AG04450 (cell line): Measurements from ENCODE around the gene ALS2CL. TPM values are rescaled to one million over a fixed set of nuclear protein-coding genes. Genes with fewer than 3 reads are reported as not detected.

Source experiments
- CTCF ChIA-PET: fragments of 300-600, 350-600 bp; formaldehyde crosslinking; extraction: SDS; loops from one replicate; lab custom pipeline; 2022; ENCODE audit warnings: antibody characterized with exemption, inconsistent platforms; lab: Charles Lee
- POLR2A ChIA-PET: fragments of 350-600 bp; formaldehyde crosslinking; extraction: SDS; loops from one replicate; lab custom pipeline; 2021; ENCODE audit warnings: antibody characterized with exemption, inconsistent platforms; lab: Yijun Ruan, JAX
- DNase-seq: peaks from one replicate; pipeline ENCODE4 v3.0.0-alpha.2; 2011; ENCODE audit warnings: low read depth, low spot score
- H3K27ac ChIP-seq: one replicate; pipeline ENCODE4 v1.5.1; 2012; ENCODE audit warnings: low read depth, low read length, control low read depth
- H3K27me3 ChIP-seq: one replicate; pipeline ENCODE4 v1.6.0; 2012; ENCODE audit warnings: low read length; ENCODE audit not compliant: control insufficient read depth, insufficient read depth
- H3K4me3 ChIP-seq: 2 replicates; pipeline ENCODE4 v1.5.1; 2011; ENCODE audit warnings: mild to moderate bottlenecking, low read depth, low read length, control low read depth
- H3K9me3 ChIP-seq: 2 replicates; pipeline ENCODE4 v1.5.1; 2012; ENCODE audit warnings: low read length; ENCODE audit not compliant: control insufficient read depth, insufficient read depth
- CTCF ChIP-seq: IDR thresholded peaks from 2 replicates; pipeline ENCODE4 v1.5.1; 2011; ENCODE audit warnings: low read depth, low read length, control low read depth, inconsistent platforms
- polyA plus RNA-seq: library from polyadenylated mRNA; depleted of rRNA; stranded (reverse); fragments of >200 nt; gene quantifications from 2 replicates; pipeline ENCODE4 v1.2.3, GENCODE V29; 2011

ALS2CL gene
- polyA plus RNA-seq, 1 experiment, result 0.89 TPM

- CTCF ChIA-PET, result no interaction called here
- peak overlapping the region; percentile 21 for H3K27ac ChIP-seq
- no peak for DNase-seq
Measured at GRCh38 chr3:46664971-46665762, 28.3 kb downstream of the ALS2CL start.

GRCh38 chr3:46664188-46664970, 29.1 kb downstream of the ALS2CL start:
- no peak for TF ChIP-seq CTCF
- ChIA-PET POLR2A (no interaction called here), CTCF (interaction anchor here (0.5 to 1.8 kb wide), 2 partner anchors 176 to 380 kb away, joined by 7 to 8 read pairs; no protein-coding TSS in a partner anchor)
- Histone ChIP-seq H3K9me3 (no peaks in the 10 kb centered on the region; the same call in 1 of the 2 replicates), H3K4me3 (no peak overlapping the region), H3K27ac (peak overlapping the region; percentile 21), H3K27me3 (peaks cover 13% of the 10 kb centered on the region)
- DNase-seq, result no peak

More at GRCh38 chr3:46664971-46665762, 28.3 kb downstream of the ALS2CL start:
- Histone ChIP-seq H3K9me3 (no peaks in the 10 kb centered on the region; the same call in 1 of the 2 replicates), H3K27me3 (peaks cover 10% of the 10 kb centered on the region), H3K4me3 (no peak overlapping the region)
- no peak for TF ChIP-seq CTCF
- POLR2A ChIA-PET, result interaction anchor here (0.6 kb wide), 1 partner anchor 577 kb away, joined by 3 read pairs; no protein-coding TSS in a partner anchor

GRCh38 chr3:46663591-46664135, 29.8 kb downstream of the ALS2CL start:
- H3K4me3 ChIP-seq, result no peak overlapping the region
- no peaks in the 10 kb centered on the region; the same call in 1 of the 2 replicates for H3K9me3 ChIP-seq
- no peak for DNase-seq
- CTCF ChIA-PET, result interaction anchor here (0.5 to 1.8 kb wide), 2 partner anchors 175 to 381 kb away, joined by 7 to 8 read pairs; no protein-coding TSS in a partner anchor
- TF ChIP-seq CTCF, result no peak
- POLR2A ChIA-PET, result no interaction called here
- H3K27me3 ChIP-seq, result peaks cover 13% of the 10 kb centered on the region
- H3K27ac ChIP-seq, result no peak overlapping the region

- Histone ChIP-seq H3K9me3 (no peaks in the 10 kb centered on the region; the same call in 1 of the 2 replicates), H3K4me3 (no peak overlapping the region), H3K27ac (no peak overlapping the region), H3K27me3 (peaks cover 13% of the 10 kb centered on the region)
- DNase-seq, result no peak
- CTCF ChIA-PET, result interaction anchor here (1.8 kb wide), 1 partner anchor 174 kb away, joined by 7 read pairs; no protein-coding TSS in a partner anchor
- POLR2A ChIA-PET, result no interaction called here
- no peak for TF ChIP-seq CTCF
Measured at GRCh38 chr3:46662771-46663551, 30.5 kb downstream of the ALS2CL start.
